HFFc6 (cell line): ENCODE results near the gene TCEAL5. TPM values are rescaled to one million over a fixed set of nuclear protein-coding genes. Genes with fewer than 3 reads are reported as not detected.

Source experiments
- DNase-seq: peaks from one replicate; pipeline ENCODE4 v3.0.0-alpha.2; 2018
- H3K27ac Mint-ChIP-seq: 2 replicates; pipeline ENCODE4 v1.8.0; 2020; ENCODE audit warnings: mild to moderate bottlenecking, mixed read lengths
- H3K27me3 Mint-ChIP-seq: 2 replicates; pipeline ENCODE4 v1.8.0; 2021; ENCODE audit warnings: mild to moderate bottlenecking, moderate library complexity, mixed read lengths; ENCODE audit not compliant: insufficient read depth
- H3K36me3 Mint-ChIP-seq: 2 replicates; pipeline ENCODE4 v1.8.0; 2021; ENCODE audit warnings: low read depth, mixed read lengths
- H3K4me1 Mint-ChIP-seq: 2 replicates; pipeline ENCODE4 v1.8.0; 2020; ENCODE audit warnings: low read depth, mixed read lengths
- H3K4me3 Mint-ChIP-seq: 2 replicates; pipeline ENCODE4 v1.8.0; 2020; ENCODE audit warnings: mild to moderate bottlenecking, moderate library complexity, mixed read lengths
- H3K9me3 Mint-ChIP-seq: 2 replicates; pipeline ENCODE4 v1.8.0; 2020; ENCODE audit warnings: mild to moderate bottlenecking, mixed read lengths
- CTCF ChIP-seq: fragments of 200-600 bp; sonication (generic); IDR thresholded peaks from 2 replicates; pipeline ENCODE4 v1.5.0; 2021; ENCODE audit warnings: antibody characterized with exemption, mild to moderate bottlenecking
- total RNA-seq, 6 experiments: library from RNA; stranded (reverse); fragmentation: NEBNext Ultra II Directional; extraction: Animal tissue kit (Norgen Biotek cat#: 25700); gene quantifications; 2 replicates in 1 of 6; 3 replicates in 5 of 6; pipeline ENCODE4 v1.2.3, GENCODE V29; 2021

The TCEAL5 gene
- total RNA-seq, 6 experiments from 2014 or later: not detected

- Mint-ChIP-seq H3K9me3 (no peaks in the 10 kb centered on the region), H3K4me1 (peaks cover 23% of the 10 kb centered on the region), H3K27me3 (peaks cover 4% of the 10 kb centered on the region), H3K4me3 (no peak overlapping the region), H3K36me3 (peaks cover 17% of the 10 kb centered on the region), H3K27ac (no peak overlapping the region)
- no peak for TF ChIP-seq CTCF
- no peak for DNase-seq
Observed at GRCh38 chrX:103256651-103257050, 19.9 kb downstream of the TCEAL5 start.

GRCh38 chrX:103254921-103255493 lies 21.5 kb downstream of the TCEAL5 start, which contains the start of gene TCEAL8:
TSS of gene TCEAL8 (minus strand) at chrX:103255155. CDS start at chrX:103253979, 1,176 bp downstream.
- no peaks in the 10 kb centered on the region for H3K9me3 Mint-ChIP-seq
- peak within 1 kb of the TSS; percentile 89 for H3K27ac Mint-ChIP-seq
- peaks cover 23% of the 10 kb centered on the region for H3K4me1 Mint-ChIP-seq
- peaks cover 17% of the 10 kb centered on the region for H3K36me3 Mint-ChIP-seq
- peak; percentile 31 for DNase-seq
- peaks cover 4% of the 10 kb centered on the region for H3K27me3 Mint-ChIP-seq
- TF ChIP-seq CTCF: no peak
- peak within 1 kb of the TSS; percentile 97 for H3K4me3 Mint-ChIP-seq

- H3K27ac Mint-ChIP-seq: peak overlapping the region; percentile 89
- peak overlapping the region; percentile 97 for H3K4me3 Mint-ChIP-seq
- no peak for DNase-seq
- peaks cover 4% of the 10 kb centered on the region for H3K27me3 Mint-ChIP-seq
- H3K9me3 Mint-ChIP-seq: no peaks in the 10 kb centered on the region
- peaks cover 17% of the 10 kb centered on the region for H3K36me3 Mint-ChIP-seq
- H3K4me1 Mint-ChIP-seq: peaks cover 23% of the 10 kb centered on the region
- TF ChIP-seq CTCF: no peak
Observed at GRCh38 chrX:103254171-103254824, 22.3 kb downstream of the TCEAL5 start.

GRCh38 chrX:103253608-103254007 lies 22.9 kb downstream of the TCEAL5 start:
- H3K4me3 Mint-ChIP-seq: peak overlapping the region; percentile 97

GRCh38 chrX:103250977-103251376 lies 25.6 kb downstream of the TCEAL5 start:
- no peak for DNase-seq
- H3K9me3 Mint-ChIP-seq: no peaks in the 10 kb centered on the region

More at GRCh38 chrX:103253608-103254007, 22.9 kb downstream of the TCEAL5 start:
- no peak for DNase-seq
- Mint-ChIP-seq H3K27ac (peak overlapping the region; percentile 89), H3K36me3 (peaks cover 17% of the 10 kb centered on the region), H3K4me1 (peaks cover 27% of the 10 kb centered on the region), H3K9me3 (no peaks in the 10 kb centered on the region), H3K27me3 (peaks cover 4% of the 10 kb centered on the region)
- no peak for TF ChIP-seq CTCF

More at GRCh38 chrX:103250977-103251376, 25.6 kb downstream of the TCEAL5 start:
- no peak overlapping the region for H3K4me3 Mint-ChIP-seq
- no peak overlapping the region for H3K27ac Mint-ChIP-seq
- H3K36me3 Mint-ChIP-seq: peaks cover 17% of the 10 kb centered on the region
- TF ChIP-seq CTCF: no peak
- H3K27me3 Mint-ChIP-seq: peaks cover 3% of the 10 kb centered on the region
- peaks cover 32% of the 10 kb centered on the region for H3K4me1 Mint-ChIP-seq
